AG09309 (cell line): Measurements from ENCODE around the gene RBSN.

Experiments used
- DNase-seq: peaks from one replicate; pipeline ENCODE4 v3.0.0-alpha.2; 2010; ENCODE audit warnings: low read depth
- H3K4me3 ChIP-seq: 2 replicates; pipeline ENCODE4 v1.5.1; 2011; ENCODE audit warnings: mild to moderate bottlenecking, low read depth, low read length, moderate library complexity; ENCODE audit not compliant: control insufficient read depth
- CTCF ChIP-seq: IDR thresholded peaks from 2 replicates; pipeline ENCODE4 v1.5.1; 2011; ENCODE audit warnings: mild to moderate bottlenecking, low read depth, low read length, inconsistent platforms; ENCODE audit not compliant: insufficient read depth, control insufficient read depth; ENCODE audit errors: missing control alignments

The RBSN gene

GRCh38 chr3:15063656-15064286 is 35.2 kb downstream of the RBSN start:
- TF ChIP-seq CTCF = no peak
- DNase-seq = no peak
- peak overlapping the region; percentile 87 for H3K4me3 ChIP-seq

- no peak for TF ChIP-seq CTCF
- DNase-seq = no peak
- no peak overlapping the region for H3K4me3 ChIP-seq
These were observed 35.7 kb downstream of the RBSN start for GRCh38 chr3:15063238-15063637.

- no peak overlapping the region for H3K4me3 ChIP-seq
- DNase-seq = no peak
- no peak for TF ChIP-seq CTCF
These were observed 38.9 kb downstream of the RBSN start for GRCh38 chr3:15060029-15060428.

- H3K4me3 ChIP-seq = no peak overlapping the region
- no peak for TF ChIP-seq CTCF
- no peak for DNase-seq
These were observed 42.1 kb downstream of the RBSN start for GRCh38 chr3:15056676-15057404.

GRCh38 chr3:15055019-15055557 is 43.9 kb downstream of the RBSN start:
- no peak overlapping the region for H3K4me3 ChIP-seq
- TF ChIP-seq CTCF = no peak
- no peak for DNase-seq

- no peak overlapping the region for H3K4me3 ChIP-seq
- no peak for DNase-seq
- no peak for TF ChIP-seq CTCF
These were observed 45.4 kb downstream of the RBSN start for GRCh38 chr3:15053541-15053940.
